ENCODE results near the gene FBXW7.

DNA sequence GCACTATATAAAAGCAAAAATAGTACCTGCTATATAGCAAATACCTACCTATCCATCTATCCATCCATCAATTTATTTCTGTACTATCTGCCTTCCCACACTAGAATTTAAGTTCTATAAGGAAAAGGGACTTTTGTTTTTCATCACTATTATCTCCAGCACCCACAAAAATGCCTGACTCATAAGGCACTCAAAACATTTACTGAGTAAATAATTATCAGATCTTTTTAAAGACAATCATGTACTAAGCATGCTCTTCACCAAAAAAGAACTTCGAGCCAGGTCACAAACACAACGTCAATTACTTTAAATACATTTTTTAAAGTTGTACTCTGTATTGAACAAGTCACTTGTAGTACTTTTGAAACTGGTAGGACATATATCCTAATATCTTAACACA lies 119.9 kb downstream of the FBXW7 start:
- TF ChIP-seq CTCF (conservative IDR thresholded peaks at IDR 0.05) (no peak), ZFX (IDR thresholded peaks at IDR 0.05) (no peak)

Data from C4-2B (cell line).